Measurements from ENCODE around the gene WDR1.

The WDR1 gene

DNA sequence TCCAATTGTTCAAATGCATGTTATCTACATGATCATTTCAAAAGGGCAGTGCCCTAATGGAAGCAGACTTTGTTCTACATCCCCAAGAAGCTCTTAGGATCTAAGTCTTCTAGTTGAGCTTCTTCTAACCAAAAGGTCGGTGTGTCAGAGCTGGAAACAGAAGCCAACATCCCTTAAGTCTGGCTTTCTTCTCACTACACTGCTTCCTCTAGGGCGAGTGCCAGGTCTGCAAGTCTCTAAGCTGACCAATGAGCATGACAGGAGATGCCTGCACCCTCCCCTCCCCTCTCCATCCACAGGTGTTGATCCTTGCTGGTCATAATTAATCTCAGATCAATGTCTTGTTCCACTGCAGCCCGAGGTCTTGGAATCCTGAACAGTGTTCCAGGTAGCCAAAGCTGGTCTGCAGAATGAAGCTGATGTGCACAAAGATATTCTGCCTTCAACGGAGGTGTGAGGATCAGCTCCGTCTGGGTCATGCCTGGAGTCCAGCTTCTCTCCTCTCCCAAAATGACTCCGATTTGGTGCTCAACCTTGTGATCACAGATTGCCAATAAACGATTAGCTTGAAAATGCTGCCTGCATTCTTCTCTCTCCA is 44.1 kb downstream of the WDR1 start:
- TF ChIP-seq, protein P1, sequence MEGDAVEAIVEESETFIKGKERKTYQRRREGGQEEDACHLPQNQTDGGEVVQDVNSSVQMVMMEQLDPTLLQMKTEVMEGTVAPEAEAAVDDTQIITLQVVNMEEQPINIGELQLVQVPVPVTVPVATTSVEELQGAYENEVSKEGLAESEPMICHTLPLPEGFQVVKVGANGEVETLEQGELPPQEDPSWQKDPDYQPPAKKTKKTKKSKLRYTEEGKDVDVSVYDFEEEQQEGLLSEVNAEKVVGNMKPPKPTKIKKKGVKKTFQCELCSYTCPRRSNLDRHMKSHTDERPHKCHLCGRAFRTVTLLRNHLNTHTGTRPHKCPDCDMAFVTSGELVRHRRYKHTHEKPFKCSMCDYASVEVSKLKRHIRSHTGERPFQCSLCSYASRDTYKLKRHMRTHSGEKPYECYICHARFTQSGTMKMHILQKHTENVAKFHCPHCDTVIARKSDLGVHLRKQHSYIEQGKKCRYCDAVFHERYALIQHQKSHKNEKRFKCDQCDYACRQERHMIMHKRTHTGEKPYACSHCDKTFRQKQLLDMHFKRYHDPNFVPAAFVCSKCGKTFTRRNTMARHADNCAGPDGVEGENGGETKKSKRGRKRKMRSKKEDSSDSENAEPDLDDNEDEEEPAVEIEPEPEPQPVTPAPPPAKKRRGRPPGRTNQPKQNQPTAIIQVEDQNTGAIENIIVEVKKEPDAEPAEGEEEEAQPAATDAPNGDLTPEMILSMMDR (IDR thresholded peaks at IDR 0.05; ENCODE audit: low read depth, low read length), result no peak

DNA sequence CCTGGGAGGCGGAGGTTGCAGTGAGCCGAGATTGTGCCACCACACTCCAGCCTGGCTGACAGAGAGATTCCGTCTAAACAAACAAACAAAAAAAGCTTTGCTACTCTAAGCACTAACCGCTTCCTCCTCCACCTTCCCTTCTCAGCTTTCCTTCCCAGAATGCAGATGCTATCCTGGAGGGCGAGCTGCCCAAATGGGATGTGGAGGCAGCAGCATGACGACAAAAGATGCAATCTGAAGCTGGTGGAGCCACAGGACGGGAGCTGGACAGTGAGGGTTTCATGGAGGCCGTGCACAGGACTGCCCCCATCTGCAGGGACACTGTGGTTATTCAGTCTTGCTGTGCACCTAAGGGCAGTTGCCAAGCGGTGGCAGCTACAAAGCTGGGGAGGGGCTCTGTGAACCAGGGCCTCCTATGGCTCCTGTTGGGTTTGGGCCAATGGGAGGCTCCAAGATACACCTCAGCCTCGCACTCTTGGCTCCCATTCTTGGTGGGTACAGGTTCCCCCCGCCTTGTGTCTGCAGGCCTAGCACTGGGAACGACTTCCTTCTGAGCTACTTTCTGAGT is 47.4 kb downstream of the WDR1 start:
- DNase-seq (ENCODE audit: extremely low read depth, low read depth), result no peak
- TF ChIP-seq, protein P1 (IDR thresholded peaks at IDR 0.05; ENCODE audit: low read depth, low read length), result no peak

More for the DNA sequence above, 44.1 kb downstream of the WDR1 start:
- DNase-seq (ENCODE audit: extremely low read depth, low read depth), result no peak

DNA sequence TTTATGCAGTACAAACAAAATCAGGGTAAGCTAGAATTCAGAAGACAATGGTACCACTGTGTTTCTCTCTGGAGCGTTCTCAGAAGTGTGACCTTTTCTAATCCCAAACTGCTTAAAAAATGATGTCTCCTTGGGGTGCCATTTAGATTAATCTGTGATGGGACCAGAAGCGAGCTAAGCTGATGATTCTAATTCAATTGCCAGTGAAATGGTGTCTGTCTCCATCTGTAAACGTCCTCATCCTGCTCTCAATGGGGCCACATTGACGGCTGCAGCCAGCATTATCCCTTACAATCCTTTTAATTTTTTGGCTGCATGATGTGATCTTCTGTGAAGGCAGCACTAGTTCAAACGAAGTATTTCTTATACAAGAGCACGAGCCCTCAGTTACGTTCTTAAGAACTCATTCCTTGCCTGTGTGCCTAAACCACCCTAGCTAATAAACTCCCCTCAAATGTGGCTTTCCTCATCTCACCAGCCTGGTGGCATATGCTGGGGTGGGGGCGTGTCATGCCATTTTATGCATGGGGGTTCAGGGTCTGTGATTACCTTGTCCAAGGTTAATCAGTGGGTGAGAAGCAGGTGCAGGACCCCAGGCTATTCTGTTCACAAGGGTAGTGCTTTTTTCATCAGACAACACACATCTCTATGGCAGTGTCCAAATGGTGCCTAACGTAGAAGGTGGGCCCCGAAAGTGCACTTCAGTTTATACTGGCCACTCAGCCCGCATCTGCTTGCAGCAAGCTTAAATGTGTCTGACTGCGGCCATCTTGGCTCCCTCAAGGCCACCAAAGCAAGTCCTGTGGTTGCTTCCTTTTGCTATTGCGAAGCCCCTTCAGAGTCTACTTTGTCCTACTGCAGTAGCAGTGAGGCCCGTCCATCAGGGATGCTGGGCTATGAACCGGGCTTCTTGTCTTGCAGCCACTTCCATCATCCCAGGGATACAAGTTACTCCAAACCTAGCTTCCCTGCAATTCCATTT is 49.6 kb downstream of the WDR1 start:
- no peak for DNase-seq (ENCODE audit: extremely low read depth, low read depth)
- TF ChIP-seq, protein P1 (IDR thresholded peaks at IDR 0.05; ENCODE audit: low read depth, low read length), result no peak

DNA sequence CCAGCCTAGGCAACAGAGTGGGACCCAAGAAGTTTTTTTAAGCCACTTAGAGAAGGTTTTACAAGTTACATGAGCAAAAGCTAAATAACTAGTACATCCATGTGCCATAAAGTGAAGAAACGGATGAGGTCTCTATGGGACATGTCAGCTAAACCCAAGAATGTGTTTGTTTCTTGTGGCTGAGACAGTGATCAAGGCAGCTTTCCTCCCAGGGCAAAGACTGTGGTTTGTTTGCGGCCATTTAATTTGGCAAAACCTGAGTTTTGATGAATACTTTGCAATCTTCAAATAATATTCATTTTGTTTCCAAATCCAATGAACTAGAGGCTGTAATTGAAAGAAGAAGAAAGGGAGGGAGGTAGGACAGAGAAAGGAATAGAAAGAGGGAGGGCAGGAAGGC is 50.4 kb downstream of the WDR1 start:
- TF ChIP-seq, protein P1 (IDR thresholded peaks at IDR 0.05; ENCODE audit: low read depth, low read length), result no peak

DNA sequence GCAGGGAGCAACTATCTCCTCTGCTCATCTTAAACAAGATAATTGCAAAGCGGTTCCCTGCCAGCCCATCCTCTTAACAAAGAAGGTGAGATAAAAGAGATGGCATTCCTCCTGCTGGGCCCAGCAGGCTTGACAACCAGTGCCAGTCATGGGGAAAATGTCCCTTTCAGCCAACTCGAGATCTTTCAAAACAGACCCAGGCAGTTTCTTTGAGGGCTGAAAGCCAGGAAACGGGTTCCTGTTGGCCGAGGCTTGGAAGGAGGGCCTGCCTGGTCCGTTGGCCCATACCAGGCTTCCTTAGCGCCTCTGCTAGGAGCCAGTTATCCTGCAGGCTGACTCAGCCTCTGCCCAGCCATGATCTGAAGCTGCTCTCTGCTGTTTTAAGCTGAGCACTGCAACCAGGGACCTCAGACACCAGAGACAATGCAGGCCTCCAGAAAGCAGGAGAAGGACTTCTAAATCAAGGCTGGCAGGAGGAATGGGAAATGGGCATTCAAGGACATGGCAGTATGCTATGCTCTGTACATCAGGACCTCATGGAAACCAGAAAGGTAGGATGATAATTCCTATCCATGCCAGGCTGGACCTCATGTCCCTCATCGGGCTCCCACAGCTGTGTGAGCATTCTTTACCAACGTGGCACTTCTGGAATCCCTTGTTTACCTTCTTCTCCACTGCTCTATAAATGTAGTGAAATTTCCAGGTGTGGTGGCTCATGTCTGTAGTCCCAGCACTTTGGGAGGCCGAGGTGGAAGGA is 52.9 kb downstream of the WDR1 start:
- DNase-seq (ENCODE audit: extremely low read depth, low read depth), result peak; percentile 62
- TF ChIP-seq, protein P1 (IDR thresholded peaks at IDR 0.05; ENCODE audit: low read depth, low read length), result peak; percentile 95

More for the DNA sequence above, 50.4 kb downstream of the WDR1 start:
- DNase-seq (ENCODE audit: extremely low read depth, low read depth), result no peak

DNA sequence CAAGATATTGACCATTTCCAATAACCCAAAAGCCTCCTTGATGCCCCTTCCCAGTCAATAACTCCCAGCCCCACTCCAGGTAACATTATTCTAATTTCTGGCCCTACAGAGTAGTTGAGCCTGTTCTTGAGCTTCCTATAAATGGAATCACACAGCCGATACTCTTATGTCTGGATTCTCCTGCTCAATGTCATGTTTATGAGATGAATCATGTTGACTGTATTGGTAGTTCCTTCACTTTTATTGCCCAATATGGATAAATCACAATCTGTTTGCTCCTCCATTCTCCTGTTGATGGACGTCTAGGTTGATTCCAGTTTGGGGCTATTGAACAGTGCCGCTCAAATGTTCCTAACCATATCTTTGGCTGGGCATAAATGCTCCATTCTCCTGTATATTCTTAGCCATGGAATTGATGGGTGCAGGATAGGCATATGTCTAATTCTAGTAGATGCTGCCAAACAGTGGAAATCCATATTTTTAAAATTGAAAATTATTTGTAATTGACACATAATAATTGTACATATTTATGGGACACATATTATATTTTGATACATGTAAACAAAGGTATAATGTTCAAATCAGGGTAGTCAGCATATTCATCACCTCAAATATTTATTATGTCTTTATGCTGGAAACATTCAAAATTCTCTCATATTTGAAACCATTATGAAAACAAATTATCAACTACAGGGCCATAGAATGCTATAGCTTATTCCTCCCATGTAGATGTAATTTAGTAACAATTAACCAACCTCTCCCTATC is 54.8 kb downstream of the WDR1 start:
- TF ChIP-seq, protein P1 (IDR thresholded peaks at IDR 0.05; ENCODE audit: low read depth, low read length), result no peak
- no peak for DNase-seq (ENCODE audit: extremely low read depth, low read depth)
